Activated CD8-positive, alpha-beta T cell treated with anti-CD3 and anti-CD28 coated beads for 36 hours (primary cell): Measurements from ENCODE around the gene SIRT5. TPM values are rescaled to one million over a fixed set of nuclear protein-coding genes. Genes with fewer than 3 reads are reported as not detected.

ENCODE experiments used
- ATAC-seq: fragments of 200-7000 bp; cut with Tn5 transposase; one replicate; pipeline ENCODE4 v1.10.0; 2021; ENCODE audit warnings: mild to moderate bottlenecking, moderate library complexity
- CTCF ChIA-PET: fragments of 350-600 bp; sonication (Branson Sonifier 250); formaldehyde crosslinking; loops from one replicate; lab custom pipeline; 2021; ENCODE audit warnings: antibody characterized with exemption; lab: Charles Lee
- POLR2A ChIA-PET: fragments of 350-600 bp; sonication (Branson Sonifier 250); formaldehyde crosslinking; loops from one replicate; lab custom pipeline; 2021; ENCODE audit warnings: antibody characterized with exemption; lab: Charles Lee
- DNase-seq: peaks from one replicate; pipeline ENCODE4 v3.0.0-alpha.2; 2020
- H3K27ac Mint-ChIP-seq: one replicate; pipeline ENCODE4 v1.8.0; 2021; ENCODE audit warnings: mild to moderate bottlenecking, mixed read lengths
- H3K27me3 Mint-ChIP-seq: one replicate; pipeline ENCODE4 v1.8.0; 2021; ENCODE audit warnings: mixed read lengths
- H3K36me3 Mint-ChIP-seq: one replicate; pipeline ENCODE4 v1.8.0; 2021; ENCODE audit warnings: low read depth, mixed read lengths
- H3K4me1 Mint-ChIP-seq: one replicate; pipeline ENCODE4 v1.8.0; 2021; ENCODE audit warnings: low read depth, mixed read lengths
- H3K4me3 Mint-ChIP-seq: one replicate; pipeline ENCODE4 v1.8.0; 2021; ENCODE audit warnings: mild to moderate bottlenecking, moderate library complexity, mixed read lengths
- H3K9me3 Mint-ChIP-seq: one replicate; pipeline ENCODE4 v1.8.0; 2021; ENCODE audit warnings: mixed read lengths
- CTCF ChIP-seq: fragments of 200-600 bp; IDR thresholded peaks from one replicate; pipeline ENCODE4 v1.8.0; 2022; ENCODE audit warnings: antibody characterized with exemption, mild to moderate bottlenecking
- intact Hi-C: fragments of 100-400 bp; cut with micrococcal nuclease; formaldehyde crosslinking; loops from one replicate; pipeline ENCODE4 v1.10.0; 2022
- total RNA-seq, 2 experiments: library from RNA; stranded (reverse); gene quantifications; one replicate each; pipeline ENCODE4 v1.2.3, GENCODE V29; 2021

The SIRT5 gene
- total RNA-seq, 2 experiments from 2014 or later = 9.4 to 13.5 TPM

GRCh38 chr6:13586603-13587542 lies 12.5 kb downstream of the SIRT5 start:
- H3K9me3 Mint-ChIP-seq = no peaks in the 10 kb centered on the region
- no peaks in the 10 kb centered on the region for H3K27me3 Mint-ChIP-seq
- H3K36me3 Mint-ChIP-seq = peaks cover 19% of the 10 kb centered on the region
- ChIA-PET CTCF (interaction anchor here (2.5 kb wide), 1 partner anchor 12 kb away, joined by 9 read pairs; the partner anchor contains the start of gene SIRT5), POLR2A (interaction anchor here (0.6 kb wide), 1 partner anchor 203 kb away, joined by 4 read pairs; no protein-coding TSS in a partner anchor)
- DNase-seq (no peak), ATAC-seq (no peak)
- no peak overlapping the region for H3K27ac Mint-ChIP-seq
- H3K4me3 Mint-ChIP-seq = no peak overlapping the region
- H3K4me1 Mint-ChIP-seq = no peaks in the 10 kb centered on the region
- intact Hi-C loops = no loop called here
- no peak for TF ChIP-seq CTCF

- Mint-ChIP-seq H3K4me3 (no peak overlapping the region), H3K27me3 (no peaks in the 10 kb centered on the region), H3K4me1 (no peaks in the 10 kb centered on the region), H3K27ac (no peak overlapping the region), H3K36me3 (peaks cover 13% of the 10 kb centered on the region), H3K9me3 (no peaks in the 10 kb centered on the region)
- TF ChIP-seq CTCF = no peak
- intact Hi-C loops = no loop called here
- CTCF ChIA-PET = interaction anchor here (1.0 kb wide), 1 partner anchor 121 kb away, joined by 3 read pairs; no protein-coding TSS in a partner anchor
- POLR2A ChIA-PET = interaction anchor here (1.3 kb wide), 1 partner anchor 14 kb away, joined by 4 read pairs; no protein-coding TSS in a partner anchor
- DNase-seq = no peak
- ATAC-seq = no peak
Measured at GRCh38 chr6:13589801-13590200, 15.4 kb downstream of the SIRT5 start.

- POLR2A ChIA-PET = interaction anchor here (1.3 to 2.0 kb wide), 2 partner anchors 13 to 25 kb away, joined by 3 to 4 read pairs; partner anchors contain the start of gene NOL7
- no peaks in the 10 kb centered on the region for H3K4me1 Mint-ChIP-seq
- DNase-seq (no peak), ATAC-seq (no peak)
- intact Hi-C loops = no loop called here
- H3K9me3 Mint-ChIP-seq = no peaks in the 10 kb centered on the region
- H3K27ac Mint-ChIP-seq = no peak overlapping the region
- H3K36me3 Mint-ChIP-seq = peaks cover 11% of the 10 kb centered on the region
- TF ChIP-seq CTCF = no peak
- H3K27me3 Mint-ChIP-seq = no peaks in the 10 kb centered on the region
- no peak overlapping the region for H3K4me3 Mint-ChIP-seq
- CTCF ChIA-PET = interaction anchor here (1.0 kb wide), 1 partner anchor 120 kb away, joined by 3 read pairs; no protein-coding TSS in a partner anchor
Measured at GRCh38 chr6:13590574-13591153, 16.3 kb downstream of the SIRT5 start.

- ChIA-PET CTCF (interaction anchor here (1.5 kb wide), 1 partner anchor 16 kb away, joined by 5 read pairs; no protein-coding TSS in a partner anchor), POLR2A (interaction anchor here (1.3 to 2.0 kb wide), 3 partner anchors 13 to 24 kb away, joined by 3 to 4 read pairs (median 4); partner anchors contain the start of gene NOL7)
- intact Hi-C loops = no loop called here
- H3K27me3 Mint-ChIP-seq = no peaks in the 10 kb centered on the region
- TF ChIP-seq CTCF = no peak
- peaks cover 11% of the 10 kb centered on the region for H3K36me3 Mint-ChIP-seq
- no peak overlapping the region for H3K4me3 Mint-ChIP-seq
- DNase-seq (no peak), ATAC-seq (no peak)
- H3K27ac Mint-ChIP-seq = no peak overlapping the region
- no peaks in the 10 kb centered on the region for H3K9me3 Mint-ChIP-seq
- H3K4me1 Mint-ChIP-seq = no peaks in the 10 kb centered on the region
Measured at GRCh38 chr6:13591205-13591921, 17.0 kb downstream of the SIRT5 start.
